Breast epithelium (tissue), 3 donors: ENCODE data around the gene CHN1.

Experiments used
- POLR2A ChIP-seq: fragments of 450-650 bp; IDR thresholded peaks from one replicate; pipeline ENCODE4 v1.6.1; 2016; ENCODE audit warnings: antibody characterized with exemption, mild to moderate bottlenecking, moderate library complexity
- POLR2AphosphoS5 ChIP-seq, 3 donors: sonication (generic); formaldehyde crosslinking; IDR thresholded peaks; one replicate each; pipeline ENCODE4 v1.6.1; 2017; ENCODE audit warnings: antibody characterized with exemption in 3 of 3
- TF ChIP-seq, protein P1 (sequence below), 3 donors: fragments of 450-650 bp; IDR thresholded peaks; one replicate each; pipeline ENCODE4 v1.5.1; 2016 to 2017; ENCODE audit warnings: antibody characterized with exemption in 3 of 3, mild to moderate bottlenecking in 3 of 3, moderate library complexity in 3 of 3

DNA sequence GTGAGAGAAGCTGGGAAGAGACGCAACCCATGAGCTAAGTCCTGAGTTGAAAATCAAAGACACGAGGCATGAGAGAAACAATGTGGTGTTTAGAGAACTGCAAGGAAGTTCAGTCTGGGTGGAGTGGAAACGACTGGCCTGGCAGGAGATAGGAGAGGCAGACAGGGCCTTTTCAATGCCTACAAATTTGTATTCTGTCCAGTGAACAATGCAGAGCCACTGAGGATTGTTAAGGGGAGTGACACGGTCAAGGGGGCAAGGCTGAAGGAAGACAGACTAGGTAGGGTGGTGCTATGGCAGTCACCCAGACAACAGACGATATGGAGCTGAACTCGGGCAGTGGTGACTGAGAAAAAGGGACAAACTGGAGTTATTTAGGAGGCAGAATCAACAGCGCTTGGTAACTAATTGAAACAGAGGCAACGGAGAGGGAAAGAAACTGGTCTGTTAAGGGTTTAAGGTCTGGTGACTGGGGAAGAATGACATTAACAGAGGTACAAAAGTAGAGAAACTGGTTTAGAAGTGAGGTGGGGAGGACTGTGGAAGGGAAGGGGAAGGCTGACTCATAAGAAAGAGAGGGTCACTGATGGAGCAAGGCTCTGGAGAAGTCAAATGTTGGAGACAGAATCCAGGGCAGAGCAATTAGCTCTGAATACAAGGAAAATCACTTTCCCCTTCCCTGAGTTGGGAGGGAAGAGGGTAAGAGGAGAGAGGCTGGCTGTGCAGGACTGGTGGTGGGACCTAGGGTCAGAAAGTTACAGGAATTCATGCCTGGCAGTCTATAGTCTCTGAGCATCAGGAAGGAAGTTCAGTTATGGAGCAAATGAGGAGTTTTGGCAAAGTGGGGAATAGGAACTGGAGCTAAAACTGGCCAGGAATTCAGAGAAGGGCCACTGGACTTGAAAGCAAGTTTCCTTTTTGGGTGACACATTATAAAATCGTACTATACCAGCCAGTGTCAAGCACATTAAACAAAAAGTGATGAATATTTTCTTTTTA is 177.5 kb downstream of the CHN1 start:
- TF ChIP-seq POLR2A (no peak), POLR2AphosphoS5 (IDR thresholded peaks at IDR 0.05) (no peak)
- TF ChIP-seq, protein P1, sequence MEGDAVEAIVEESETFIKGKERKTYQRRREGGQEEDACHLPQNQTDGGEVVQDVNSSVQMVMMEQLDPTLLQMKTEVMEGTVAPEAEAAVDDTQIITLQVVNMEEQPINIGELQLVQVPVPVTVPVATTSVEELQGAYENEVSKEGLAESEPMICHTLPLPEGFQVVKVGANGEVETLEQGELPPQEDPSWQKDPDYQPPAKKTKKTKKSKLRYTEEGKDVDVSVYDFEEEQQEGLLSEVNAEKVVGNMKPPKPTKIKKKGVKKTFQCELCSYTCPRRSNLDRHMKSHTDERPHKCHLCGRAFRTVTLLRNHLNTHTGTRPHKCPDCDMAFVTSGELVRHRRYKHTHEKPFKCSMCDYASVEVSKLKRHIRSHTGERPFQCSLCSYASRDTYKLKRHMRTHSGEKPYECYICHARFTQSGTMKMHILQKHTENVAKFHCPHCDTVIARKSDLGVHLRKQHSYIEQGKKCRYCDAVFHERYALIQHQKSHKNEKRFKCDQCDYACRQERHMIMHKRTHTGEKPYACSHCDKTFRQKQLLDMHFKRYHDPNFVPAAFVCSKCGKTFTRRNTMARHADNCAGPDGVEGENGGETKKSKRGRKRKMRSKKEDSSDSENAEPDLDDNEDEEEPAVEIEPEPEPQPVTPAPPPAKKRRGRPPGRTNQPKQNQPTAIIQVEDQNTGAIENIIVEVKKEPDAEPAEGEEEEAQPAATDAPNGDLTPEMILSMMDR (IDR thresholded peaks at IDR 0.05), result no peak
